ENCODE results near the gene RAB11A. TPM values are rescaled to one million over a fixed set of nuclear protein-coding genes. Genes with fewer than 3 reads are reported as not detected.

Gene RAB11A
- total and polyA plus RNA-seq, 2 of the 13 experiments (the other 11 are each of a cell fraction or from before 2014, with no cell fraction given) = 161 to 162 TPM

GRCh38 chr15:65837301-65838294, 31.7 kb upstream of the RAB11A start:
- peaks cover 79% of the 10 kb centered on the region for H3K4me1 ChIP-seq (ENCODE audit: insufficient read depth, low read length)
- in situ Hi-C loops (cut with HindIII; ENCODE audit: extremely low pct_ligation_motif_present, low pct_unique_long_range_greater_than_20kb) = no loop called here
- no peak for FAIRE-seq
- H3K9me3 ChIP-seq (ENCODE audit: low read length) = no peaks in the 10 kb centered on the region
- TF ChIP-seq ATF4 (CRISPR knock-in tag; IDR thresholded peaks at IDR 0.05) (no peak), TGIF2 (CRISPR knock-in tag; IDR thresholded peaks at IDR 0.05) (no peak), TBL1XR1 (IDR thresholded peaks at IDR 0.05; ENCODE audit: borderline replicate concordance, low read length, partially characterized antibody) (no peak), JUNB (CRISPR knock-in tag; IDR thresholded peaks at IDR 0.05; ENCODE audit: borderline replicate concordance) (no peak), IRF9 (CRISPR knock-in tag; IDR thresholded peaks at IDR 0.05; ENCODE audit: borderline replicate concordance) (no peak), ZBTB43 (CRISPR knock-in tag; conservative IDR thresholded peaks at IDR 0.05) (no peak), ZFP37 (CRISPR knock-in tag; IDR thresholded peaks at IDR 0.05; ENCODE audit: borderline replicate concordance) (no peak), GLI4 (CRISPR knock-in tag; IDR thresholded peaks at IDR 0.05; ENCODE audit: borderline replicate concordance) (no peak)
- TF ChIP-seq, protein P1, sequence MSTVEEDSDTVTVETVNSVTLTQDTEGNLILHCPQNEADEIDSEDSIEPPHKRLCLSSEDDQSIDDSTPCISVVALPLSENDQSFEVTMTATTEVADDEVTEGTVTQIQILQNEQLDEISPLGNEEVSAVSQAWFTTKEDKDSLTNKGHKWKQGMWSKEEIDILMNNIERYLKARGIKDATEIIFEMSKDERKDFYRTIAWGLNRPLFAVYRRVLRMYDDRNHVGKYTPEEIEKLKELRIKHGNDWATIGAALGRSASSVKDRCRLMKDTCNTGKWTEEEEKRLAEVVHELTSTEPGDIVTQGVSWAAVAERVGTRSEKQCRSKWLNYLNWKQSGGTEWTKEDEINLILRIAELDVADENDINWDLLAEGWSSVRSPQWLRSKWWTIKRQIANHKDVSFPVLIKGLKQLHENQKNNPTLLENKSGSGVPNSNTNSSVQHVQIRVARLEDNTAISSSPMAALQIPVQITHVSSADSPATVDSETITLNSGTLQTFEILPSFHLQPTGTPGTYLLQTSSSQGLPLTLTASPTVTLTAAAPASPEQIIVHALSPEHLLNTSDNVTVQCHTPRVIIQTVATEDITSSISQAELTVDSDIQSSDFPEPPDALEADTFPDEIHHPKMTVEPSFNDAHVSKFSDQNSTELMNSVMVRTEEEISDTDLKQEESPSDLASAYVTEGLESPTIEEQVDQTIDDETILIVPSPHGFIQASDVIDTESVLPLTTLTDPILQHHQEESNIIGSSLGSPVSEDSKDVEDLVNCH (CRISPR knock-in tag; IDR thresholded peaks at IDR 0.05) = no peak
- TF ChIP-seq, protein P2, sequence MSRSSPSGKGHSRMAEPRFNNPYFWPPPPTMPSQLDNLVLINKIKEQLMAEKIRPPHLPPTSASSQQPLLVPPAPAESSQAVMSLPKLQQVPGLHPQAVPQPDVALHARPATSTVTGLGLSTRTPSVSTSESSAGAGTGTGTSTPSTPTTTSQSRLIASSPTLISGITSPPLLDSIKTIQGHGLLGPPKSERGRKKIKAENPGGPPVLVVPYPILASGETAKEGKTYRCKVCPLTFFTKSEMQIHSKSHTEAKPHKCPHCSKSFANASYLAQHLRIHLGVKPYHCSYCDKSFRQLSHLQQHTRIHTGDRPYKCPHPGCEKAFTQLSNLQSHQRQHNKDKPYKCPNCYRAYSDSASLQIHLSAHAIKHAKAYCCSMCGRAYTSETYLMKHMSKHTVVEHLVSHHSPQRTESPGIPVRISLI (CRISPR knock-in tag; IDR thresholded peaks at IDR 0.05; ENCODE audit: borderline replicate concordance) = no peak
- no peaks in the 10 kb centered on the region for H3K36me3 ChIP-seq (replicated peaks in 1 of 2; ENCODE audit: control insufficient read depth in 1 of 2, insufficient read depth in 2 of 2, low read length in 2 of 2)
- POLR2A ChIA-PET = interaction anchor here (0.6 to 2.0 kb wide), 3 partner anchors 12 to 47 kb away, joined by 3 to 6 read pairs (median 3); no protein-coding TSS in a partner anchor
- H4K20me1 ChIP-seq (ENCODE audit: insufficient read depth, low read length) = no peaks in the 10 kb centered on the region
- H3K27ac ChIP-seq (ENCODE audit: extremely low read length, insufficient read depth, low read length) = peak overlapping the region; percentile 16
- no peaks in the 10 kb centered on the region for H3K79me2 ChIP-seq (ENCODE audit: insufficient read depth, low read length)
- peak overlapping the region; percentile 67 for H2AFZ ChIP-seq (ENCODE audit: low read length)
- CTCF ChIA-PET (ENCODE audit: low intra/inter-chr PET ratio, low total read pairs) = no interaction called here
- H3K27me3 ChIP-seq (ENCODE audit: control insufficient read depth in 1 of 2, insufficient read depth in 2 of 2, low read length in 2 of 2) = no peaks in the 10 kb centered on the region
- 70% methylated on average over 6 of the region's 6 CpGs for WGBS (ENCODE audit: low lambda C conversion rate)
- intact Hi-C loops (cut with micrococcal nuclease; ENCODE audit: unreplicated experiment) = no loop called here
- BruUV-seq (replicated peaks) = no TSS peak
- H3K4me2 ChIP-seq (ENCODE audit: low read depth, low read length) = peak overlapping the region; percentile 55
- ATAC-seq = peak; percentile 15; the same call in 1 of the 3 replicates
- DNase-seq (ENCODE audit: low spot score) = no peak
- 0 out of 2 replicates have a peak overlapping the region, but pooled peaks have one; percentile 26 for H3K9ac ChIP-seq (ENCODE audit: insufficient read depth, low read depth, low read length)
- H3K4me3 ChIP-seq (replicated peaks in 1 of 3; ENCODE audit: insufficient read depth in 1 of 3, low read depth in 2 of 3, low read length in 3 of 3) = peak overlapping the region in 1 of 3 experiments; percentile 20; a peak in 2 of 6 replicates

Measured in HepG2 (cell line).